ENCODE measurements around the gene RNF144B.

The RNF144B gene

GRCh38 chr6:18410412-18410811 lies 23.3 kb downstream of the RNF144B start:
- DNase-seq, result no peak

DNA sequence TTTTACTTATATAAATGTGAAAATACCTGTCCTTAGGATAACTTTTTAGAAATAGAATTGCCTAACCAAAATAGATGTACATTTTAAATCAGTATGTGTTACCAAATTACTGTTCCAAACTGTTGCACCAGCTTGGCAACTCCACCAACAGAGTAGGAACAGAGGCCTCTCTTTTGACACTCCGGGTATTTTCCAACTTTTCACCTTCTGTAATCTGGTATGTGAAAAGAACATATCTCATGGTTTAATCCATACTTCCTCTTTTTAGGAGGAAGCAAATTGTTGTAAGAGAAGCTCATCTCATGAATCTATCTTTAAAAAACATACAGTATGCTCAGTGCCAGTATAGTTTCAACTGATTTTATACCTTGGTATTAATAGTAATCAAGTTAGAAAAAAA lies 24.9 kb downstream of the RNF144B start:
- no peak for DNase-seq

GRCh38 chr6:18412644-18413043 lies 25.5 kb downstream of the RNF144B start:
- DNase-seq, result no peak

DNA sequence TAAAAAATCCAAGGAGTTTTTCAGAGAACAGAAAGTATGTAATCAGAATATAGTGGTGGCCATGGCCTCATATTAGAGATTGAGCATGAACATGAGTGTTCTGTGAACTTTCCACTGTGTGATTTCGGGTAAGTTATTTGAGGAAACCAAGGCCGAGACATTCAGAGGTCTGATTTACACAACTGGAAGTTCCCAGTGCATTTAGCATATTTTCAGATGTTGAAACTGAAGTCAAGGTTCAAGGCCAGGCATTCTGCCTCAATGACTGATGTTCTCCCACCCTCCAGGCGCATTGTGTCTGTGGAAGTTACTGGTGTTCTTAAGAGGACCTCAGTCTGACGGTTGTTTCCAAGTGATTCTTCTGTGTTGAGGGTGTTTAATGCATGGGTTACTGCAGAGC lies 26.2 kb downstream of the RNF144B start:
- no peak for DNase-seq

DNA sequence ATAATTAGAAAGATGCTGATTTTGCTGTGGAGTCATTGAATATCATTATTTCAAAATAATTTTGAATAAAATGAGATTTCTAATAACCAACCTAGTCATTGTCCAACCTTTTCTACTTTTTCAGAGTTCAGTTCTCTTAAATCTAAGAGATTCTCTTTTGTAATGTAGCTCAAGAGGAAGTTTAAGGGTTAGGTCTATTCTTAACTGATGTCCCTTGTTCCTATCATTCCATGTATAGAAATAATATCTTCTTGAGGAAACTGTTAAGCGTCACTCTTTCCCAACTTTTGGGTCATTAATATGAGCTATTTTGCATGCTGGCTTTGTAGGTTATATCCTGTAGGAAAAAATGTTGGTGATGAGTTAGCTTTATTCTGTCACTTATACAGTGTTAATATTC lies 27.0 kb downstream of the RNF144B start:
- DNase-seq, result no peak

DNA sequence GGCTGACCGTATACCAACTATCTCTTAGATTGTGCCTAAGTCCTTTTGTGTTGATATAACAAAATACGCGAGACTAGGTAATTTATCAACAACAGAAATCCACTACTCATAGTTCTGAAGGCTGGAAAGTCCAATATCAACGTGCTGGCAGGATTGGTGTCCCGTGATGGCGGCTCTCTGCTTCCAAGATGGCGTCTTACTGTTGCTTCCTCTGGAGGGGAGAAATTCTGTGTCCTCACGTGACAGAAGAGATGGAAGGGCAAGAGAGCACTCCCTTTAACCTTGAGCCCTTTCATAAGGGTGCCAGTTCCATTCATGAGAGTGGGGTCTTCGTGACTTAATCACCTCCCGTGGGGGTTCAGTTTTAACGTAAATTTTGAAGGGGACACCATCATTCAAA lies 28.1 kb downstream of the RNF144B start:
- DNase-seq, result no peak

DNA sequence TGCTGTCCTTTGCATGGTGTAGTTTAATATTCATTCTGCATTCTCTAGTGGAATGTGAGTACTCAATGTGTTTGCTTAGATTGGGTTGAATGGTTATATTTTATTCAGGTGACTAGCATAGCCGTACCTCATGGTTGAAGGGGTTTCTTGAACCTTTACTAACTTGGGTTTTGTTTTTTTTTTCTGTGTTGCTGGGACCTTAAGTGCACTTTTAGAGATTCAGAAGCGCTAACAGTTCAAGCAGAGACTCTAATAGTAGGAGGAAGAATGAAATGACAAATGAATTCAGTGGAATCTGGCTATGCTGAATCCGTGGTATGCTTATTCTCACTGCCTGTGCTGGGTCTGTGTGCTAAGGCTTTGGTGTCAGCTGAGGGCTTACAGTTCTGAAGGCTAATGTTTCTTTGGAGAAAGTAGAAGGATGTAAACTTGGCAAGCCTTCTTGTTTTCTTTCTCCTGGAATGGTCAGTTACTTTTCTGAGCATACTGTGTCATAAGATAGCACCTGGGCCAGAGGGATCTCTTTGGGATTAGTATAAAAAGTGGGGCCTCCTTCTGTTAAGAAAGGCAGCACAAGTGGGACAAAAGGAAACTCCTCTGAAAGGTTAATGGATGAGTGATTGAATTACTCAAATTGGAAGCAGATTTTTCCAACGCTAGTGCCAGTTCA lies 28.7 kb downstream of the RNF144B start:
- DNase-seq, result no peak

DNA sequence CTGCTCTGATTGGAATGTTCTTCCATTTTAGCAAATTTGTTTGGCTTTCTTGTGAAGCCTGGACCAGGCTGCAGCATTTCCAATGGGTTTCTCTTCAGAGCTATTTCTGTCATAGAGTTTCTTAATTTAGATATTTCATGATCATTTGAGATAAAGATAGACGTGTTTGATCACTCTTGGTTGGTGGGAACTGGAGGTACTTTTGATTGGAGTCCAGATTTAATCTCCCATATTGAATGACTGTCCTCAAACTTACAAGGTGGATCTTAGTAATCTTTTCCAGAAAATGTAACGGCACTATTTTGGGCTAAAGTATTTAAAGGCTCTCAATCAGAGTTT lies 29.2 kb downstream of the RNF144B start:
- DNase-seq, result no peak

DNA sequence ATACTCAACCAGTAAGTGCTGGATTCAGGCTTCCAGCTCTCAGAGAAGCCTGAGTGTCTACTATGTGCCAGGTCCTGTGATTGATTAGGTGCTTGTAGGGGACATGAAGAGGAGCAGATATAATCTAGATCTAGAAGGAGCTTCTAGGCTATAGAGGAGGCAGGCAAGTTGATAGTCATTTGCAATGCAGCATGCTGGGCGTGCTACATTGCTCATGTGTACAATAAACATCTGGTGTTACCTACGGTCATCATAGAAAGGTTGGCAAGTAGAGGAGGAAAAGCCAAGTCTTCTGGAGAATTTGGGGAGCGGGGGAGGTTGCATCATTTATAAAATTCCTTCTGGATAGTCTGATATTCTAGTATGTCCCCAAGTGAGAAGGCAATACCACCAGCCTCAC lies 33.2 kb downstream of the RNF144B start:
- DNase-seq, result no peak

- DNase-seq, result no peak
Measured at GRCh38 chr6:18422136-18422535, 35.0 kb downstream of the RNF144B start.

GRCh38 chr6:18423426-18423825 lies 36.3 kb downstream of the RNF144B start:
- no peak for DNase-seq

DNA sequence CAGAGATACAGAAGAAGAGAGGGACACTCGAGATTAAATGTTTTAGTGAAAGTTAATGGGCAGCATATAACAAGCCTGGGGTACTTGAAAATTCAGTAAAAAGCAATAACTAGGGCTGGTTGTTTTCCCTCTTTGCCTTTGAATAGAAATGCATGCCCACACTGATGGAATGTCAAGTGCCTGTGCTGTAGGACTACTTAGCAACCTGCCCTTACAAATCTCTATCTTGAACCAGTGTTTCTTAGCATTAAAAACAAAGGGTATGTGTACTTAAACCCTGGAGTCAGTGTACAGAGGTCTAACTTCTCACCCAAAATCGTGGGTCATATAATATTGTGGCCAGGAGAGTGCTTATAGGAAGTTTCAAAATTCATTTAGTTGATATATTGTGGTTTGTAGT lies 37.1 kb downstream of the RNF144B start:
- no peak for DNase-seq

GRCh38 chr6:18425218-18425617 lies 38.1 kb downstream of the RNF144B start:
- no peak for DNase-seq

- DNase-seq, result no peak
Measured at GRCh38 chr6:18427296-18427695, 40.1 kb downstream of the RNF144B start.

GRCh38 chr6:18429655-18430297 lies 42.6 kb downstream of the RNF144B start:
- DNase-seq, result no peak

DNA sequence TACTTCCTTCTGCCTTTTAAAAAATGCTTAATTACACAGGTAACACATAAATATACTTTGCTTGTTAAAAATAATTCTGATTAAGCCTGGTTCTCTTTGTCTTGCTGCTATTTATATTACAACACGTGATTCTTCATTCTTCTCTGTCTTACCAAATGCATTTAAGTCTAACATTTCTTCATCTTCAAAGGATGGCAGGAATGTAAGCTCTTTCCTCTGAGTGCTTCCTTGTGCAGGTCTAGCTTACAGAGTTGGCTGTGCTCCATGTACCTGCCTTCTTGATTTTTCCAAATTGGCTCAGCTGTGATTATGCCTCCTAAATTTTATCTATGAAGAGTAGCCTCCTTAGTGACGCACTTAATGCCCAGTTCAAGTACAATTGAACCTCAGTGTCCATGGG lies 44.4 kb downstream of the RNF144B start:
- DNase-seq, result no peak

GRCh38 chr6:18432180-18432579 lies 45.0 kb downstream of the RNF144B start:
- no peak for DNase-seq

DNA sequence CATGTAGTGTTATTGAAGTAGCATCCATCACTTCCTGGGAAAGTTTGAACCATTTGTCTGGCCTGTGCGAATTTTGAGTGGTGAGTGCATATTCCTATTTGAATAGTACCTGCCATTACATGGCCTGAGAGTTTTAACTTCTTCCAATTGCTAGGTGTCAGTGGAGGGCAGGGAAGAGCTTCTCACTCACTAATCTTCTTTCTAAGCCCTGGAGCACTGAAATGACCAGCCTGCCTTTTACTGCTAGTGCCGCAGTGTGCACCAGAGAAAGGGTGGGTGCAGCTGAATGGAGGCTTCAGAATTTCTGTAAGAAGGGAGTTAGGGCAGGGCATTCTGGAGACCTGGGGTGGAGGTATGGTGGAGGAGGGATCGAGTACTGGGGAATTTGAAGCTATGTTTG lies 45.5 kb downstream of the RNF144B start:
- no peak for DNase-seq

GRCh38 chr6:18433059-18433458 lies 45.9 kb downstream of the RNF144B start:
- no peak for DNase-seq

DNA sequence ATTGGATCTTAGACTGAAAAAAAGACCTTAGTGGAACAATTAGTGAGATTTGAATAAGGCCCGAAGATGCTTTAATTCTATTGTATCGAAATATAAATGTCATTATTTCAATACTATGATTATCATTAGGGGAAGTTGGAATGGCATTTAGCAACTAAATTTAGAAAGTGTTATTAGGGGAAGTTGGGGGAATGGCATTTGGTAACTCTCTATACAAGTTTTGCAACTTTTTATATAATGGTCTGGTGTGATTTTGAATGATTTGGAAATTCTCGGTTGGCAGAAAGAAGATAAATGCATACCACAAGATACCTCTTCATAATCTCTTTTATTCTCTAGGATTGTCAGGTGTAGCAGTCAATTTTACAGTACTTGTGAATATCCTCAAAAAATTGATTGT lies 49.2 kb downstream of the RNF144B start:
- no peak for DNase-seq

DNA sequence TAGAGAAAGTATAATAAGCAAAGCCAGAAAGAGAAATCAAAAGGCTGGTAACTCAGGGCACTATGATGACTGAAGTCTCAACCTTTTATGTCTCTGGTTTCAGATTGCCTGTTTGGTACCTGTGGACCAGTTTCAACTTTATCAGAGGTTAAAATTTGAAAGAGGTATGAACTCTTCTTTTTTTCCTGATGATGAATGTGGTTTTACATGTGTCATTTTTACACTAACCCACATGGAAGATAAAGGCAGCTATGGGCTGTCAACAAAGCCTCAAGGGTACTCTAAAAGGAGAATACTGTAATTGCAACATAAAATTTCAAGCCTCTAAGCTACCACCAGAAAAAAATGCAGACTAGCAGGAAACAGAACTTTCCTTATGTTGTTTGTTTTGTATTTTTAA lies 52.4 kb downstream of the RNF144B start:
- DNase-seq, result no peak

- no peak for DNase-seq
Measured at GRCh38 chr6:18441251-18441979, 54.3 kb downstream of the RNF144B start.

DNA sequence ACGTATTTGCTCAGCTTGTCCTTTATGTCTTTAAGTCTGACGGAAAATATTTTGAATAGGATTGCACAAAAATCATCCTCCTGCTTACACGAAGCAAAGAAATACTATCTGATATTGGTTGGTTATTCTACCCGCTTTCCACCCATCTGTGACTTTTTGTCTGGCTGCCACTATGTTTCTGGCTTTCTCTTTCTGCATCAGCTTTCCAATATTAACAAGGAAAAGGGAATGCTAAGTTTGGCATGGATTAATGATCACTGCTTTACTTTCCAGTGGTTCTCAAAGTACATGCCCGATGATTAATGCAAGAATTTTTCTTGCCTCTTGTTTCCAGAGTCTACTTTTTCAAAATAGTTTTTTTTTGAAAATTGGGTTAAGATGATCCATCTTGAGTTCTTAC lies 57.0 kb downstream of the RNF144B start:
- DNase-seq, result no peak

GRCh38 chr6:18445228-18445627 lies 58.1 kb downstream of the RNF144B start:
- DNase-seq, result no peak

DNA sequence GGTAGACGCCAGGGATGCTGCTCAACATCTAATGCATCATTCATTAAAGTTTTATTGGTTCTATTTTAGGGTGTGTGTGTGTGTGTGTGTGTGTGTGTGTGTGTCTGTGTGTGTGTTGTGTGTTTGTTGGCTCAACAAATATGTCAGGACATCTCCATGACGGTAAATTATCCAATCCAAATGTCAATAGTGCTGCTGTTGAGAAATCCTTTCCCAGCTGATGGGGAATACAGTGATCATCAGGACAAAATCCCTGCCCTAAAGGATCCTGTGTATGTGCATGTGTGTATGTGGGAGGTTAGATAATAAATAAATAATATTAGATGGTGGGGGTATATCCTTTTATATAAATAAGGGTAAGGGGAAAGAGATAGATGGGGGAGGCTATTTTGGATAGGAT lies 59.6 kb downstream of the RNF144B start:
- no peak for DNase-seq
